T-helper 2 cell treated with Interferon-gamma antibody and Interleukin-4, amounts not matched to agents 100 ng/mL and 5 ng/mL, for 36 hours (primary cell): Measurements from ENCODE around the gene HNF4A. TPM values are rescaled to one million over a fixed set of nuclear protein-coding genes. Genes with fewer than 3 reads are reported as not detected.
"Not testable (repeated sequence)": the region's sequence is repeated elsewhere in the genome, so short reads cannot be mapped to it uniquely, and the experiment has no call there.

Source experiments
- intact Hi-C: fragments of 100-400 bp; cut with micrococcal nuclease; formaldehyde crosslinking; loops from one replicate; pipeline ENCODE4 v1.15.1; 2023
- total RNA-seq: library from RNA; stranded (reverse); gene quantifications from 2 replicates; pipeline ENCODE4 v1.2.3, GENCODE V29; 2022

Gene HNF4A
- total RNA-seq, 1 donor from 2014 or later, result not detected

GRCh38 chr20:44344723-44345122 is 10.8 kb upstream of the HNF4A start:
- intact Hi-C loops, result no loop called here

- intact Hi-C loops, result no loop called here
Observed at GRCh38 chr20:44345147-44345546, 10.4 kb upstream of the HNF4A start.

GRCh38 chr20:44345941-44346340 is 9.6 kb upstream of the HNF4A start:
- intact Hi-C loops, result not testable (repeated sequence)

- intact Hi-C loops, result no loop called here
Observed at GRCh38 chr20:44348168-44348659, 7.3 kb upstream of the HNF4A start.

GRCh38 chr20:44349349-44349748 is 6.2 kb upstream of the HNF4A start:
- intact Hi-C loops, result no loop called here

GRCh38 chr20:44350567-44350966 is 4.9 kb upstream of the HNF4A start:
- intact Hi-C loops, result no loop called here

- intact Hi-C loops, result no loop called here
Observed at GRCh38 chr20:44354979-44355497, 461 bp upstream of the HNF4A start.

GRCh38 chr20:44356353-44356723 is 839 bp downstream of the HNF4A start:
- intact Hi-C loops, result no loop called here

GRCh38 chr20:44357020-44357419 is 1.5 kb downstream of the HNF4A start:
- intact Hi-C loops, result no loop called here

GRCh38 chr20:44357555-44358125 is 2.1 kb downstream of the HNF4A start:
- intact Hi-C loops, result no loop called here

- intact Hi-C loops, result no loop called here
Observed at GRCh38 chr20:44358776-44359175, 3.3 kb downstream of the HNF4A start.

GRCh38 chr20:44360221-44360620 is 4.7 kb downstream of the HNF4A start:
- intact Hi-C loops, result no loop called here

- intact Hi-C loops, result no loop called here
Observed at GRCh38 chr20:44361021-44361420, 5.5 kb downstream of the HNF4A start.

- intact Hi-C loops, result no loop called here
Observed at GRCh38 chr20:44362466-44362940, 7.0 kb downstream of the HNF4A start.

- intact Hi-C loops, result no loop called here
Observed at GRCh38 chr20:44364068-44364467, 8.6 kb downstream of the HNF4A start.

- intact Hi-C loops, result no loop called here
Observed at GRCh38 chr20:44364780-44365179, 9.3 kb downstream of the HNF4A start.

- intact Hi-C loops, result no loop called here
Observed at GRCh38 chr20:44367746-44368145, 12.2 kb downstream of the HNF4A start.

- intact Hi-C loops, result no loop called here
Observed at GRCh38 chr20:44370639-44371218, 15.2 kb downstream of the HNF4A start.

GRCh38 chr20:44382641-44383040 is 27.1 kb downstream of the HNF4A start:
- intact Hi-C loops, result no loop called here

- intact Hi-C loops, result loop anchor here (1.0 to 2.0 kb wide), 3 partner anchors 74 to 349 kb away; partner anchors contain the start of gene FITM2
Observed at GRCh38 chr20:44384423-44385027, 29.0 kb downstream of the HNF4A start.

GRCh38 chr20:44388466-44389023 is 33.0 kb downstream of the HNF4A start:
- intact Hi-C loops, result loop anchor here (1.0 kb wide), 1 partner anchor 222 kb away; no protein-coding TSS in a partner anchor

GRCh38 chr20:44389871-44390270 is 34.4 kb downstream of the HNF4A start:
- intact Hi-C loops, result no loop called here
